ENCODE results near the gene ABCG1.

The ABCG1 gene

DNA sequence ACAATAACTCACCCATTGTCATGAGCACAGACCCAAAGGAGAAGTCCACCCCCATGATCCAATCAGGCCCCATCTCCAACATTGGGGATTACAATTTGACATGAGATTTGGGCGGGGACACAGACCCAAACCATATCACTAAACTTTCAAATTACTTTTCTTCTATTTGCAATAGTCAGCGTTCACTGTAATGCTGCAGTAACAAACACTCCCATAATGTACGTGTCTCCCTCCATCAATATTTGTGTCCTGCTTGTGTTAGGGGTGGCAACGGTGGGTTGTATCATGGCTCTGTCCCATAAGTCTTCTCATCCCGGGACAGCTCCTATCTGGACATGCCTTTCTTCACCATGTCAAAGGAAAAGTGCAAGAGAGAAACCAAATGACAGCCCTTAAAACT, 70.0 kb downstream of the ABCG1 start:
- no peaks in the 10 kb centered on the region for H3K36me3 ChIP-seq (ENCODE audit: insufficient read depth)
- no peaks in the 10 kb centered on the region for H4K20me1 ChIP-seq (ENCODE audit: insufficient read depth)
- no peak overlapping the region for H3K9ac ChIP-seq
- H3K27me3 ChIP-seq (ENCODE audit: insufficient read depth, low read depth) = no peaks in the 10 kb centered on the region
- no peak overlapping the region for H2AFZ ChIP-seq (ENCODE audit: low read depth)
- H3K27ac ChIP-seq = no peak overlapping the region
- no peak overlapping the region for H3K4me3 ChIP-seq (IDR thresholded peaks at IDR 0.05; ENCODE audit: insufficient read depth, low read depth, low read length)
- H3K4me2 ChIP-seq = no peak overlapping the region
- TF ChIP-seq CTCF (conservative IDR thresholded peaks at IDR 0.05; ENCODE audit: low read depth, low read length) = no peak
- no peaks in the 10 kb centered on the region for H3K79me2 ChIP-seq (ENCODE audit: insufficient read depth, low read depth)
- H3K4me1 ChIP-seq (ENCODE audit: low read depth, poor library complexity, severe bottlenecking) = no peaks in the 10 kb centered on the region

- no peaks in the 10 kb centered on the region for H4K20me1 ChIP-seq (ENCODE audit: insufficient read depth)
- H3K4me2 ChIP-seq = no peak overlapping the region
- no peak overlapping the region for H2AFZ ChIP-seq (ENCODE audit: low read depth)
- no peak overlapping the region for H3K4me3 ChIP-seq (IDR thresholded peaks at IDR 0.05; ENCODE audit: insufficient read depth, low read depth, low read length)
- no peaks in the 10 kb centered on the region for H3K79me2 ChIP-seq (ENCODE audit: insufficient read depth, low read depth)
- no peaks in the 10 kb centered on the region for H3K4me1 ChIP-seq (ENCODE audit: low read depth, poor library complexity, severe bottlenecking)
- H3K9ac ChIP-seq = no peak overlapping the region
- H3K27ac ChIP-seq = no peak overlapping the region
- no peaks in the 10 kb centered on the region for H3K27me3 ChIP-seq (ENCODE audit: insufficient read depth, low read depth)
- H3K36me3 ChIP-seq (ENCODE audit: insufficient read depth) = no peaks in the 10 kb centered on the region
- TF ChIP-seq CTCF (conservative IDR thresholded peaks at IDR 0.05; ENCODE audit: low read depth, low read length) = no peak
Measured at GRCh38 chr21:42289926-42290325, 71.0 kb downstream of the ABCG1 start.

GRCh38 chr21:42290505-42290904, 71.6 kb downstream of the ABCG1 start:
- Histone ChIP-seq H3K4me2 (no peak overlapping the region), H3K27me3 (ENCODE audit: insufficient read depth, low read depth) (no peaks in the 10 kb centered on the region), H2AFZ (ENCODE audit: low read depth) (no peak overlapping the region), H3K27ac (no peak overlapping the region), H3K4me3 (IDR thresholded peaks at IDR 0.05; ENCODE audit: insufficient read depth, low read depth, low read length) (no peak overlapping the region), H3K79me2 (ENCODE audit: insufficient read depth, low read depth) (no peaks in the 10 kb centered on the region), H3K4me1 (ENCODE audit: low read depth, poor library complexity, severe bottlenecking) (no peaks in the 10 kb centered on the region), H4K20me1 (ENCODE audit: insufficient read depth) (no peaks in the 10 kb centered on the region), H3K36me3 (ENCODE audit: insufficient read depth) (no peaks in the 10 kb centered on the region), H3K9ac (no peak overlapping the region)
- TF ChIP-seq CTCF (conservative IDR thresholded peaks at IDR 0.05; ENCODE audit: low read depth, low read length) = no peak

DNA sequence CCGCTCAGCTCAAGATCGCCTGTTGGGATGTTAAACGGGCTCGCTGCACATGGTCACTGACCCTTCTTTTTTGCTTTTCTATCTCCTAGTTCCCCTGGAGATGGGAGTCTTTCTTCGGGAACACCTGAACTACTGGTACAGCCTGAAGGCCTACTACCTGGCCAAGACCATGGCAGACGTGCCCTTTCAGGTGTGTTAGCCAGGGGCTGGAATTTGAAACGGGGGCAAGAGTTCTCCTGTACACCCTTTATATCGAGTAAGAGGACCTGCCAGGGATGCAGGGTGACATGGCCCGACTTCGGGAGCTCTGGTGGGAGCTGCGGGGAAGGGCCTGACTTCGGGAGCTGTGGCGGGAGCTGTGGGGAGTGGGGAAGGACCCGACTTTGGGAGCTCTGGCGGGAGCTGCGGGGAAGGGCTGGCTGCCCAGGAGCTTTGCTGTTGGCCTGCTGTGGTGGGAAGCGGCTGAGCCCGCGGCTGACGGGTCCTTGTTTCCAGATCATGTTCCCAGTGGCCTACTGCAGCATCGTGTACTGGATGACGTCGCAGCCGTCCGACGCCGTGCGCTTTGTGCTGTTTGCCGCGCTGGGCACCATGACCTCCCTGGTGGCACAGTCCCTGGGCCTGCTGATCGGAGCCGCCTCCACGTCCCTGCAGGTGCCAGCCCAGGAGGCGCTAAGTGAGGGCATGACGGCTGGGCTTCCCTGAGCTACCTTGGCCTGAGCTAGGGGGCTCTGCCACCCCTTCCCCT, 72.2 kb downstream of the ABCG1 start:
- TF ChIP-seq CTCF (conservative IDR thresholded peaks at IDR 0.05; ENCODE audit: low read depth, low read length) = no peak
- Histone ChIP-seq H3K9ac (no peak overlapping the region), H3K4me1 (ENCODE audit: low read depth, poor library complexity, severe bottlenecking) (no peaks in the 10 kb centered on the region), H3K4me3 (IDR thresholded peaks at IDR 0.05; ENCODE audit: insufficient read depth, low read depth, low read length) (no peak overlapping the region), H3K27ac (no peak overlapping the region), H4K20me1 (ENCODE audit: insufficient read depth) (no peaks in the 10 kb centered on the region), H2AFZ (ENCODE audit: low read depth) (no peak overlapping the region), H3K4me2 (no peak overlapping the region), H3K79me2 (ENCODE audit: insufficient read depth, low read depth) (no peaks in the 10 kb centered on the region), H3K36me3 (ENCODE audit: insufficient read depth) (no peaks in the 10 kb centered on the region), H3K27me3 (ENCODE audit: insufficient read depth, low read depth) (no peaks in the 10 kb centered on the region)

Measured in KMS-11 (cell line).